Stimulated activated CD8-positive, alpha-beta memory T cell treated with anti-CD3 and anti-CD28 coated beads, Interleukin-7, amount 100 ng/mL, for 4 hours (primary cell): ENCODE data around the gene ARL6IP6.

ENCODE experiments used
- DNase-seq, 2 donors: peaks; one replicate each; pipeline ENCODE4 v3.0.0-alpha.2; 2020; ENCODE audit warnings: low read depth in 2 of 2

Gene ARL6IP6

DNA sequence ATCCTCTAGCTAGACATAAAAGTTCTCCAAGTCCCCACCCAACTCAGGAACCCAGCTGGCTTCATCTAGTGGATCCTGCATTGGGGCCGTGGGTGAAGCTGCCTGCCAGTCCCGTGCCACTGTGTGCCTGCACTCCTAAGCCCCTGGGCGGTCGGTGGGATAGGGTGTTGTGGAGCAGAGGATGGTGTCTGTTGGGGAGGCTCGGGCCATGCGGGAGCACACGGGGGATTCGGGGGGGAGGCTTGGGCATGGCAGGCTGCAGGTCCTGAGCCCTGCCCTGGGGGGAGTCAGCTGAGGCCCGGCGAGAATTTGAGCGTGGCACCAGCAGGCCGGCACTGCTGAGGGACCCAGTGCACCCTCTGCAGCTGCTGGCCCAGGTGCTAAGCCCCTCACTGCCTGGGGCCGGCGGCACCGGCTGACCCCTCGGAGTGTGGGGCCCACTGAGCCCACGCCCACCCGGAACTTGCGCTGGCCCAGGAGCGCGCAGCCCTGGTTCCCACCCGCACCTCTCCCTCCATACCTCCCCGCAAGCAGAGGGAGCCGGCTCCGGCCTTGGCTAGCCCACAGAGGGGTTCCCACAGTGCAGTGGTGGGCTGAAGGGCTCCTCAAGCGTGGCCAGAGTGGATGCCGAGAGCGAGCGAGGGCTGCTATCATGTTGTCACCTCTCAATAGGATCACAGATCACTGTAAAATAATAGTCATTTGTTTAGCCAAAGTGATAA lies 86.4 kb downstream of the ARL6IP6 start:
- DNase-seq: no peak

DNA sequence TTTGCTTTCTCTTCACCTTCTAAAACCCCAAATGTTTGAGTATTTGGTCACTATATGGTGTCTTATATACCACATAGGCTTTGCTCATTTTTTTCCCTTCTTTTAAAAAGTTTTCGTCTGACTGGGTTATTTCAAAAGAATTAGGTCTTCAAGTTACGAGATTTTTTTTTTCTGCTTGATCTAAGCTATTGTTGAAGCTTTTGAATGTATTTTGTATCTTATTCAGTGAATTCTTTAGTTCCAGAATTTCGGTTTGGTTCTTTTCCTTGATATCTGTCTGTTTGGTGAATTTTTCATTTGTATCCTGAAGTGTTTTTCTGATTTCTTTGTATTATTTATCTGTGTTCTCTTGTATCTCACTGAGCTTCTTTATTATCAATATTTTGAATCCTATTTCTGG lies 93.5 kb downstream of the ARL6IP6 start:
- DNase-seq: no peak
